IPS DF 6.9 (cell line): Measurements from ENCODE around the gene VSIG10L.
A peak's percentile ranks its signal among the peaks of the same experiment; 100 is the strongest.

ENCODE experiments used
- DNase-seq: peaks from one replicate; pipeline ENCODE4 v3.0.0-alpha.2; 2013; ENCODE audit warnings: low read depth, low spot score
- H3K27ac ChIP-seq: one replicate; pipeline ENCODE4 v1.5.1; 2013; ENCODE audit warnings: low read length, control low read depth
- H3K27me3 ChIP-seq: 2 replicates; pipeline ENCODE4 v1.6.1; 2013; ENCODE audit warnings: mild to moderate bottlenecking, low read length; ENCODE audit not compliant: control insufficient read depth, insufficient read depth
- H3K36me3 ChIP-seq: 2 replicates; pipeline ENCODE4 v1.6.1; 2013; ENCODE audit warnings: low read length; ENCODE audit not compliant: control insufficient read depth, insufficient read depth
- H3K4me1 ChIP-seq: 2 replicates; pipeline ENCODE4 v1.6.1; 2013; ENCODE audit warnings: low read length; ENCODE audit not compliant: control insufficient read depth, insufficient read depth
- H3K4me3 ChIP-seq: 2 replicates; pipeline ENCODE4 v1.5.1; 2013; ENCODE audit warnings: mild to moderate bottlenecking, low read length
- H3K9me3 ChIP-seq: 2 replicates; pipeline ENCODE4 v1.6.1; 2013; ENCODE audit warnings: low read length, inconsistent platforms; ENCODE audit not compliant: control insufficient read depth, insufficient read depth
- WGBS: extraction: QIAGEN DNeasy Blood & Tissue Kit; methylation state at CpG from one replicate; pipeline ENCODE4 v1.1.7; 2013; ENCODE audit warnings: mixed read lengths, missing lambda C conversion rate; ENCODE audit not compliant: insufficient read length, insufficient coverage; 5-methylcytosine and 5-hydroxymethylcytosine counted together

The VSIG10L gene

DNA sequence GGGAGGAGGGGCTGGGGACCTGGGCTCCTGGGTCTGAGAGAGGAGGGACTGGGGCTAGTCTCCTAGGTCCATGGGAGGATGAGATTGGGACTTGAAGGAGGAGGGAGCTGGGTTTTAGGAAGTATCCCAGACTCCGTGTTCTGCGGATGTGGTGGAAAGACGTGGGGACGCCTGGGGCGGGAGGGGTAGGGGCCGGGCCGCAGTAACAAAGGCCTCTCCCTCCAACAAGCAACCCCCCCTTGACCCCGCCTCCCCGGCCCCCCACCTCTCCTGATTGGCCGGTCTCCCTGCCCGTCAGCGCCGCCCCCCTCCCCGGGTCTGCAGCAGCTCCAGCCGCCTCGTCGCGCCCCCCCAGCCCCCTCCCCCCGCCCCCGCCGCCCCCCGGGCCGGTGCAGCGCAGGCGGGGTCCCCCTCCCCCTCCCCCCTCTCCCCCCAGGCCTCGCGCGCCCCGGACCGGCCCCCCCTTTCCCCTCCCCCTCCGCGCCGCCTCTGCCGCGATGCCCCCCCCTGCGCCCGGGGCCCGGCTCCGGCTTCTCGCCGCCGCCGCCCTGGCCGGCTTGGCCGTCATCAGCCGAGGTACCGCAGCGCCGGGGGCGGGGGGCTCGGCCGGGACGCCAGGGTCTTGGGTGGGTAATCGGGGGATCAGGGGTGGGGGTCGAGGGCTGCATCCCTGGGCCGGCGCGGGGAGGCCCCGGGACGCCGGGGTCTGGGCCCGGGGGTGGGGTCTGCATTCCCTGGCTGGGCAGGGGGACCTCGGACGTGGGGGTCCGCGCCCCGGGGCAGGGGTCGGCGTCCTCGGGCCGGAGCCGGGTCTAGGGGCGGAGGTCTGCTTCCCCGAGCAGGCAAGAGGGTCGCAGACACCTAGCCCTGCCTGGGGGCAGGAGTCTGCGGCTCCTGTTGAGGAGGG lies 30.3 kb downstream of the VSIG10L start, which contains the start of gene IGLON5:
Gene IGLON5, plus strand, starts transcription at position 294 of the 907 bp plus-strand sequence. Its CDS starts 204 bp downstream, at position 498.
- peak within 1 kb of the TSS; percentile 64 for H3K4me3 ChIP-seq
- 0 out of 2 replicates have a peak, but pooled peaks cover 2% of the 10 kb centered on the region for H3K4me1 ChIP-seq

DNA sequence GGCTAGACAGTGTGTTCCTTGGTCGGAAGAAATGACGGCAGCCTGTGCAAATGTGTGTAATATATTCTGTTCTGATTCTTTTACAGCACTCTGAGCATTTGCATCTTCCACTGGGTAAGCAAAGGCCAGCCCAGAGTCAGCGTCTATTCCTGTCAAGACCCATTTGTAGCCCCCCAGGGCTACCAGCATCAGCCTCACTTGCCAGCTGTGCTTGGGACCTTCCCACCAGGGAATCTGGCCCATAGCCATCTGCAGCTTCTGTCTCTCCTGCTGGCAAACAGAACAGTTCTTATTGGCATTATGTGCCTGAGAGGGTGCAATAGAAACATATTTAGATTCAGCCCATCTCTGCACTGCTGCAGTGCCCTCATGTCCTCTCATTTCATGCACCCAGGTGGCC lies 36.5 kb downstream of the VSIG10L start:
- no peak for DNase-seq
- no peaks in the 10 kb centered on the region for H3K9me3 ChIP-seq
- no peak overlapping the region for H3K4me3 ChIP-seq
- H3K36me3 ChIP-seq, result no peaks in the 10 kb centered on the region
- H3K27ac ChIP-seq, result no peak overlapping the region
- WGBS, result no CpG with 5 or more reads among the region's 3 CpGs
- no peaks in the 10 kb centered on the region for H3K4me1 ChIP-seq
- no peaks in the 10 kb centered on the region for H3K27me3 ChIP-seq

More for the DNA sequence above, 30.3 kb downstream of the VSIG10L start, which contains the start of gene IGLON5:
- no peaks in the 10 kb centered on the region for H3K36me3 ChIP-seq
- DNase-seq, result no peak
- no peaks in the 10 kb centered on the region for H3K9me3 ChIP-seq
- no peak within 1 kb of the TSS for H3K27ac ChIP-seq
- no CpG with 5 or more reads among the region's 76 CpGs for WGBS
- no peaks in the 10 kb centered on the region for H3K27me3 ChIP-seq

DNA sequence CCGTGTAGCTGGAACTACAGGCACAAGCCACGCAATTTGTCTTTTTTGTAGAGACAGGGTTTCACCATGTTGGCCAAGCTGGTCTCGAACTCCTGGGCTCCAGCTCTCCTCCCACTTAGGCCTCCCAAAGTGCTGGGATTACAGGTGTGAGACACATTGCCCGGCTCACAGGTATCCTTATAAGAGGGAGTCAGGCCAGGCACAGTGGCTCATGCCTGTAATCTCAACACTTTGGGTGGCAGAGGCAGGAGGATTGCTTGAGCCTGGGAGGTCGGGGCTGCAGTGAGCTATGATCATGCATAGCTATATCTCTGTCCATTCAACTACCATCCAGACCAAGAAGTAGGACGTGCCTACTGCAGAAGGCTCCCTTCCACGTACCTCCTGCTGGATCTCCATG lies 40.7 kb downstream of the VSIG10L start:
- no CpG with 5 or more reads among the region's 7 CpGs for WGBS
- DNase-seq, result no peak
- Histone ChIP-seq H3K4me3 (no peak overlapping the region), H3K9me3 (no peaks in the 10 kb centered on the region), H3K36me3 (no peaks in the 10 kb centered on the region), H3K4me1 (no peaks in the 10 kb centered on the region), H3K27me3 (no peaks in the 10 kb centered on the region), H3K27ac (no peak overlapping the region)

DNA sequence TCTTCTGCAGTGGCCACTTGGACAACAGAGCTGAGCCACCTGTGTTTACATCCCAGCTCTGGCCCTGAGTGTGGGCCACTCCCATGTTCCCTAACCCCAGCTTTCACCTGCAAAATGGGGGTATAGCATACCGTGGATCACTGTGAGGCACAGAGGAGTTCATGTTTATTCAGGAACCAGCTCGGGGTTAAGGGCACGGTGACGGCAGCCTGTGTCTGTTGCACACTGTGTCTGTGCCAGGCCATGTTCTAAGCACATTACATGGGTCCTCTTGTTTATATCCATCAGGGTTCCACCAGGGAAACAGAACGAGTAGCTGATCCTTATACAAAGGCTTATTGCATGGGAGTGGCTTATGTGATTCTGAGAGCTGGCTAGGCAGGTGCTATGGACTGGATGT lies 44.5 kb downstream of the VSIG10L start:
- H3K9me3 ChIP-seq, result no peaks in the 10 kb centered on the region
- no peaks in the 10 kb centered on the region for H3K27me3 ChIP-seq
- no peaks in the 10 kb centered on the region for H3K36me3 ChIP-seq
- peaks cover 12% of the 10 kb centered on the region for H3K4me1 ChIP-seq
- DNase-seq, result no peak
- no CpG with 5 or more reads among the region's 5 CpGs for WGBS
- no peak overlapping the region for H3K27ac ChIP-seq
- no peak overlapping the region for H3K4me3 ChIP-seq

DNA sequence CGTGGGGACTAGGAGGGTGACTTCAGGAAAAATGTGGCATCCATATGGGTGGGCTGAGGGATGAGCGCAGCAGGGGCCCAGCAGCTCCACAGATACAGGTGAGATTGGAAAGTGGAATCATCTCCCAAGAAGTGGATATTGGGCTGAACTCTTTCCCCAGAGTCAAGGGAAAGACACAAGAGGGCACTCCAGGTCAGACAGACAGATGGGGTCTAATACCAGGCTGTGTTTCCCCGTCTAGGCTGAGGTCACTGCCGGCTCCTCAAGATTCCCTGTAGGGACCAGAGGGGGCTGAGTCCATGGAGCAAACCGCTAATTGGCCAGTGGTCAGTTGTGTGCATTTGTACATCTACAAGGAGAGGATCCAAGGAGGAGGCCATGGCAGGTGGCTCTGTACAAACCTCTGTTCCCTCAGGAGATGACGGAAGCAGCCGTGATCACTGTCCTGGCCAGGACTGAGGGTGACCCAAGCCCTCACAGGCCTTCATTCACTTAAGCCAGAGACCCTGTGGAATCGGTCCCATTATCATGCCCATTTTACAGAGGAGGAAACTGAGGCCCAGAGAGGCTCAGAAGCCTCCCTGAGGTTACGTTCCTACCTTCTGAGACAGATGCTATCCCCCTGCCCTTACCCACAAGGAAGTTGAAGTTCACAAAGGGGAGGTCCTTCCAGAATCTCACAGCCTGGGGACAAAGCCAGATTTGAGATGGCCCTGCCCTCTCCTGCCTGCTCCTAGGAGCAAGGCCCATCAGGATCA lies 45.4 kb downstream of the VSIG10L start:
- no peaks in the 10 kb centered on the region for H3K9me3 ChIP-seq
- peaks cover 12% of the 10 kb centered on the region for H3K4me1 ChIP-seq
- WGBS, result no CpG with 5 or more reads among the region's 9 CpGs
- no peaks in the 10 kb centered on the region for H3K27me3 ChIP-seq
- H3K4me3 ChIP-seq, result no peak overlapping the region
- no peak overlapping the region for H3K27ac ChIP-seq
- DNase-seq, result no peak
- H3K36me3 ChIP-seq, result no peaks in the 10 kb centered on the region

DNA sequence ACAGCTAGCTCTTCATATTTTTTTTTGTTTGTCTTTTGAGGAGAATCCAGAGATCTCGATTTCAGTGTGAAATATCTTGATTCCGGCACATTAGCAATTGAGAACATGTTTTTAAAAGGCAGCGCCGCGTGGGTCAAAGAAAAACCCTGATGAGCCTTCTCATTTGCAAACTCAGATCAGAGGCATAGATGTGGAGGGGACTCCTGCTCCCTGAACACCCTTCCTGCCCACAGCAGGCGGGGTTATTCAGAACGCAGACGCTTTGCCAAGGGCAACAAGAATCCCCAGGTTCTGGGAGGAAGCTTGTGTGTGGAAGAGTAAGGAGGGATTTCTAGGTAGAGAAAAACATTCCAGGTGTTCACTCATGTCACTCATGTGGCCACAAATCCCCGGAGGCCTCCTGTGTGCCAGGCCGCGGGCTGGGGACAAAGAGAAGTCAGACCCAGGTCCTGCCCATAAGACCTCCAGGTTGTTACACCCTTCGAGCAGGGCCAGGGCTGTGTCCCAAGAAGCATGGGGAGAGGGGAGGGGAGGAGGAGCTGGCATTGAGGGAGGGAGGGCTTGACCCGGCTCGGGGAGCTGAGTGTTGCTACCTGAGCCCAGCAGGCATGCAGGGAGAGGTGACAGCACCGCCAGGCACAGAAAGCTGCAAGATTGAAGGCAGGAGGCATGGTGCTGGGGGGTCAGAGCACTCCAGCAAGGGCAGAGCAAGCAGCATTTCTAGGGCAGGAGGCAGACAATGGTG lies 46.4 kb downstream of the VSIG10L start:
- no peak for DNase-seq
- Histone ChIP-seq H3K36me3 (no peaks in the 10 kb centered on the region), H3K4me3 (no peak overlapping the region), H3K9me3 (no peaks in the 10 kb centered on the region), H3K27ac (no peak overlapping the region), H3K27me3 (no peaks in the 10 kb centered on the region), H3K4me1 (peaks cover 12% of the 10 kb centered on the region)
- WGBS, result no CpG with 5 or more reads among the region's 15 CpGs

DNA sequence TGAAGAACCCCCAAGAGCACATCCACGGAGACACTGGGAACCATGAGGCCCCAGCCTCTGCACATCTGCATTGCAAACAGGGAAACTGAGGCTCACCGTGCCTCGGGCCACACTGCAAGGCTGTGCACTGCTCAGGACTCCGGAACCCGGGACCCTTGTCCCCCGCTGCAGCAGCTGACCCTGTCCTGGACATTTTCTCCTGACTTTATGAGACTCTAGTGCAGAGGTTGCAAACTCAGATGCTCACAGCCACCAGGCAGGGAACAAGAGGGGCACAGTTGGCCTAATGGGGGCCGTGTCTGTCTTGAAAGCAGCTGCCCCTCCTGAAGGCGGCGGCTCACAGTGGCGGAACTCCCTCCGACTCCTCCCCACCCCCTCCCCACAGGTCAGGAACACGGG lies 47.0 kb downstream of the VSIG10L start:
- WGBS, result no CpG with 5 or more reads among the region's 12 CpGs
- H3K27me3 ChIP-seq, result no peaks in the 10 kb centered on the region

DNA sequence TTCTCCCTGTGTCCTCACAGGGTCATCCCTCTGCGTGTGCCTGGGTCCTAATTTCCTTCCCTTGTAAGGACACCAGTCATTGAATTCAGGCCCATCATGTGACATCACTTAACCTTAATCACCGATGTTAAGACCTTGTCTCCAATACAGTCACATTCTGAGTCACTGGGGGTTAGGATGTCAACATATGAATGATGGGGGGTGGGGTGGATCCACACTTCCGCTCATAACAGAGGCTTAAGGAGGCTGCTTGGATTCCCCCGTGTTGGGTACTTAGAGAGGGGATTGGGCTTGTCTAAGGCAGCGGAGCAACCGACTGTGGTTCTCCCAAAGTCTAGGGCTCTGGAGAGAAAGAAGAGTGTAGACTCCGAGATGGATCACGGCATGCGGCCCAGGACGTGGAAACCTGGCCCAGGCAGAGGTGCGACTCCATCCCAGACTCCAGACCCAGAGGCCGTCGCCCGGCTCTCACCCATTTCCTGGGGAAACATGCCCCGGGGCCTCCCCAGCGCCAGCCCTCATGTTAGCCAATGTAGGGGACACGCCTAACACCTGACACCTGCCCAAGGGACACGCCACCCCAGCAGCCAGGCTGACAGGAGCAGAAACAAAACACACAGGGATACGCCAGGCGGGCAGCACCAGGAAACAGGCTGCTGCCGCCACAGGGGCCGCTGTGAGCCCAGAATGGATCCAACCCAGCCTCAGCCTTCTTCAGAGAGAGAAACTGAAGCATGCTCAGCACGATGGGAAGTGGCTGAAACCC lies 47.5 kb downstream of the VSIG10L start:
- no peak for DNase-seq
- H3K4me3 ChIP-seq, result no peak overlapping the region
- no peak overlapping the region for H3K27ac ChIP-seq

More for the DNA sequence above, 47.0 kb downstream of the VSIG10L start:
- Histone ChIP-seq H3K4me1 (peaks cover 12% of the 10 kb centered on the region), H3K9me3 (no peaks in the 10 kb centered on the region), H3K36me3 (no peaks in the 10 kb centered on the region), H3K27ac (no peak overlapping the region), H3K4me3 (no peak overlapping the region)
- no peak for DNase-seq

DNA sequence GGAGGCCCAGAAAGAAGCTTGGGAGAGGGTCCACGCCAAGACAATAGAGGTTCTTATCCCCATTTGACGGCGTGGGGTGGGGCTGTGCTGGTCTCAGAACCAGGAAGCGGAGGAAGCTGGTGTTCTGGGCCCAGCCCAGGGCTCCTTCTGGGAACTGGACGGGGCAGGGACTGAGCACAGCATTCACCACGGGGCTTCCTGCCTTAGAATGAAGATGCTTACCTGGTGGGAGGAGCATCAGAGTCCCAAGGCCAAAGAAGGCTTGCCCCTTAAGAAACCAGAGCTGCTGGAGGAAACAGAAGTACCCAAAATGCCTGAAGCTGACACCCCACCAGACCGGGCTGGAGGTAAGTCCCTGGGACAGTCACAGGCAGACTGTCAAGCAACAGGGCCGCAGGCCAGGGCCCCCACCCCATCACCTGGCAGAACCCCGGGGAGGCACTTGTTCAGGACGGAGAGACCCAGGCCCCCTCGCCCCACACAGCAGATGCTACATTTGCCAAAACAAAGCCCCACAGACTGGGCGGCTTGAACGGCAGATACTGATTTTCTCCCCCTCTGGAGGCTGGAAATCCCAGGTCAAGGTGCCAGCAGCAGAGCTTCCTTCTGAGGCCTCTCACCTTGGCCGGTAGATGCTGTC lies 48.2 kb downstream of the VSIG10L start:
- H3K36me3 ChIP-seq, result no peaks in the 10 kb centered on the region
- H3K27me3 ChIP-seq, result no peaks in the 10 kb centered on the region
- no peak overlapping the region for H3K4me3 ChIP-seq
- no peak overlapping the region for H3K27ac ChIP-seq
- no peaks in the 10 kb centered on the region for H3K9me3 ChIP-seq
- peaks cover 12% of the 10 kb centered on the region for H3K4me1 ChIP-seq
- DNase-seq, result no peak
- no CpG with 5 or more reads among the region's 14 CpGs for WGBS

More for the DNA sequence above, 47.5 kb downstream of the VSIG10L start:
- no CpG with 5 or more reads among the region's 23 CpGs for WGBS
- Histone ChIP-seq H3K9me3 (no peaks in the 10 kb centered on the region), H3K4me1 (peaks cover 12% of the 10 kb centered on the region), H3K36me3 (no peaks in the 10 kb centered on the region), H3K27me3 (no peaks in the 10 kb centered on the region)
